Measurements from ENCODE around the gene OR6C3.
"Not testable (repeated sequence)": the region's sequence is repeated elsewhere in the genome, so short reads cannot be mapped to it uniquely, and the experiment has no call there.

OR6C3 gene

GRCh38 chr12:55330446-55330845 lies at the start of gene OR6C3:
Gene OR6C3, plus strand, starts transcription at chr12:55330746. Its CDS starts 955 bp downstream, at chr12:55331701.
- no peak for DNase-seq

GRCh38 chr12:55280991-55281390 lies 49.6 kb upstream of the OR6C3 start:
- DNase-seq, result no peak

- no peak for DNase-seq
These were observed 40.5 kb upstream of the OR6C3 start for GRCh38 chr12:55289999-55290398.

- DNase-seq, result no peak
These were observed 34.1 kb upstream of the OR6C3 start, which contains the start of gene OR6C6 for GRCh38 chr12:55296469-55296868. Gene OR6C6, minus strand, starts transcription at chr12:55296569. Its CDS starts 1,337 bp downstream, at chr12:55295232.

- no peak for DNase-seq
These were observed 16.5 kb upstream of the OR6C3 start, which contains the start of gene OR6C1 for GRCh38 chr12:55314043-55314442. Gene OR6C1, plus strand, starts transcription at chr12:55314343. Its CDS starts 6,257 bp downstream, at chr12:55320600.

GRCh38 chr12:55320201-55320600 lies 10.3 kb upstream of the OR6C3 start:
- no peak for DNase-seq

- not testable (repeated sequence) for DNase-seq
These were observed 4.7 kb upstream of the OR6C3 start for GRCh38 chr12:55325801-55326200.

- DNase-seq, result no peak
These were observed 5.5 kb downstream of the OR6C3 start for GRCh38 chr12:55336002-55336401.

- not testable (repeated sequence) for DNase-seq
These were observed 24.8 kb downstream of the OR6C3 start for GRCh38 chr12:55355338-55355737.

GRCh38 chr12:55362675-55363074 lies 32.1 kb downstream of the OR6C3 start, which contains the start of gene OR6C75:
Gene OR6C75, plus strand, starts transcription at chr12:55362975. Its CDS starts 2,136 bp downstream, at chr12:55365111.
- DNase-seq, result no peak

- DNase-seq, result no peak
These were observed 34.5 kb downstream of the OR6C3 start for GRCh38 chr12:55365086-55365485.

GRCh38 chr12:55372521-55372920 lies 42.0 kb downstream of the OR6C3 start:
- DNase-seq, result no peak
